Mucosa of descending colon (tissue), 3 donors: ENCODE data around the gene DCAF7. TPM values are rescaled to one million over a fixed set of nuclear protein-coding genes. Genes with fewer than 3 reads are reported as not detected.
A peak's percentile ranks its signal among the peaks of the same experiment; 100 is the strongest.

Experiments used
- ATAC-seq: fragments of 200-7000 bp; cut with Tn5 transposase; one replicate; pipeline ENCODE4 v1.9.1; 2020; ENCODE audit warnings: mild to moderate bottlenecking, moderate library complexity
- DNase-seq, 3 donors: peaks; one replicate each; pipeline ENCODE4 v3.0.0-alpha.2; 2020
- H3K36me3 ChIP-seq: fragments of 200-600 bp; one replicate; pipeline ENCODE4 v1.8.0; 2021; ENCODE audit warnings: low read depth, mild to moderate bottlenecking
- H3K4me1 ChIP-seq: fragments of 200-600 bp; one replicate; pipeline ENCODE4 v1.8.0; 2021; ENCODE audit warnings: low read depth, mild to moderate bottlenecking
- H3K4me3 ChIP-seq: fragments of 200-600 bp; one replicate; pipeline ENCODE4 v1.8.0; 2021; ENCODE audit warnings: mild to moderate bottlenecking
- H3K9me3 ChIP-seq: fragments of 200-600 bp; one replicate; pipeline ENCODE4 v1.8.0; 2021; ENCODE audit warnings: mild to moderate bottlenecking
- CTCF ChIP-seq: fragments of 200-600 bp; IDR thresholded peaks from one replicate; pipeline ENCODE4 v1.8.0; 2022; ENCODE audit warnings: antibody characterized with exemption, mild to moderate bottlenecking
- intact Hi-C, 2 donors: fragments of 100-400 bp; cut with DNase I in 1 of 2; cut with micrococcal nuclease in 1 of 2; formaldehyde crosslinking; loops; one replicate each; pipeline versions ENCODE4 v1.11.0 to v1.11.1; 2022; cut with DNase I, micrococcal nuclease
- total RNA-seq, 3 donors: library from RNA; stranded (reverse); fragmentation: NEBNext Ultra II Directional in 2 of 3; extraction: Animal tissue kit (Norgen Biotek cat#: 25700) in 2 of 3; gene quantifications; one replicate each; pipeline versions ENCODE4 v1.2.1 to v1.2.4, GENCODE V29; 2021 to 2023
- donor health status: DM: no; HTN: no; CAD: no; lungs with moderate emphysema.
- donor health status: DM: no; HTN: no; CAD: no.
- donor health status: DM: no; HTN: yes; CAD: no.

Gene DCAF7
- total RNA-seq, 3 donors from 2014 or later: 69.0 to 87.3 (median 84.9) TPM

- H3K4me1 ChIP-seq: peaks cover 6% of the 10 kb centered on the region
- no peak for TF ChIP-seq CTCF
- H3K9me3 ChIP-seq: no peaks in the 10 kb centered on the region
- no peak for DNase-seq
- H3K36me3 ChIP-seq: no peaks in the 10 kb centered on the region
- intact Hi-C loops: no loop called here
- no peak for ATAC-seq
- no peak overlapping the region for H3K4me3 ChIP-seq
Measured at GRCh38 chr17:63544467-63545301, 5.6 kb upstream of the DCAF7 start.

- DNase-seq (no peak), ATAC-seq (no peak)
Measured at GRCh38 chr17:63546308-63547082, 3.8 kb upstream of the DCAF7 start.

GRCh38 chr17:63547083-63547523, 3.2 kb upstream of the DCAF7 start:
- no peak for DNase-seq
- Histone ChIP-seq H3K36me3 (no peaks in the 10 kb centered on the region), H3K9me3 (no peaks in the 10 kb centered on the region), H3K4me3 (no peak overlapping the region), H3K4me1 (peaks cover 11% of the 10 kb centered on the region)
- TF ChIP-seq CTCF: no peak
- intact Hi-C loops: no loop called here
- no peak for ATAC-seq

More at GRCh38 chr17:63546308-63547082, 3.8 kb upstream of the DCAF7 start:
- no peaks in the 10 kb centered on the region for H3K9me3 ChIP-seq
- no peaks in the 10 kb centered on the region for H3K36me3 ChIP-seq
- H3K4me3 ChIP-seq: no peak overlapping the region
- intact Hi-C loops: no loop called here
- peaks cover 7% of the 10 kb centered on the region for H3K4me1 ChIP-seq
- TF ChIP-seq CTCF: no peak

GRCh38 chr17:63549289-63549945, 860 bp upstream of the DCAF7 start:
- intact Hi-C loops: no loop called here
- DNase-seq (no peak), ATAC-seq (no peak)
- no peak for TF ChIP-seq CTCF
- H3K9me3 ChIP-seq: no peaks in the 10 kb centered on the region
- H3K36me3 ChIP-seq: no peaks in the 10 kb centered on the region
- no peak overlapping the region for H3K4me3 ChIP-seq
- peaks cover 24% of the 10 kb centered on the region for H3K4me1 ChIP-seq

GRCh38 chr17:63550817-63551639, 751 bp downstream of the DCAF7 start:
- Histone ChIP-seq H3K9me3 (no peaks in the 10 kb centered on the region), H3K36me3 (no peaks in the 10 kb centered on the region), H3K4me1 (peaks cover 24% of the 10 kb centered on the region), H3K4me3 (peak overlapping the region; percentile 73)
- intact Hi-C loops: no loop called here
- ATAC-seq (peak; percentile 27), DNase-seq (peak in 1 of 3 donors; percentile 23)
- no peak for TF ChIP-seq CTCF
